ENCODE results near the gene DACH1.

The DACH1 gene

DNA sequence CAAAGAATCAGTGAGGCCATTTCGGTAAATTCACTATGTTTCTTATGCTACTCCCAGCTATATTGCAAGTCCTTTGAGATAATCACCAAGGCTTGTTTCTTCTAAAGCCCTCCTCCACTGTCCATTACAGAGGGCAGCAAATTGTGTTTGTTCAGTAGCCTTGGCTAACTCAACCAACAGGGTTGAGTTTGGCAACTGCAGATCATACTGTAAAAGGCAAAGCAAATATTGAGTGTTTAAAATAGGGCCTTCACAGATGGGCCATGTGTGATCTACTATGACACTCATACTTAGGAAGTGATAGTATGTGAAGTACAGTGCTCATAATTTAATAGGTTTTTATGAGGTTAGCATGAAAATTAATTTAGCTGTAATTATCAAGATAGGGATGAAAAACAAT, 171.3 kb downstream of the DACH1 start:
- DNase-seq, result no peak

GRCh38 chr13:71685072-71685471, 181.9 kb downstream of the DACH1 start:
- DNase-seq, result no peak

- DNase-seq, result no peak
Observed at GRCh38 chr13:71681901-71682613, 184.9 kb downstream of the DACH1 start.

- peak; percentile 5 for DNase-seq
Observed at GRCh38 chr13:71677124-71677523, 189.9 kb downstream of the DACH1 start.

DNA sequence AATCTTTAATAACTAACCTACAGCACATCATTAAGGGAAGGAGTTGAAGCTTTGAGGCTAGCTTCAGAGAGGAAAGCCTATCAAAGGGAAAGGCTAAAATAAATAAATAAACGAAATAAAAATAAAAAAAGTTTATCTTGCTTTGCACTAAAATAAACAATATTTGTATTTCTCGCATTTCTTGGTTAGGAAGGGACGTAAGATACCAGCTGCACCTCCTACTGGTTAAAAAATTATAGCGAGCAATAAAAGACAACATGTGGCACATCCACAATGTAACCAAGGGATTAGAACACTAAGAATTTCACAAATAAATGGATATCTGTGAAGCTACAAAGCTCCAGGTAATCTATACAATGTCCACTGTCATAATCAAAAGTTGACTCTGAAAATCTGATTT, 194.5 kb downstream of the DACH1 start:
- peak; percentile 22 for DNase-seq

- DNase-seq, result no peak
Observed at GRCh38 chr13:71663431-71663830, 203.6 kb downstream of the DACH1 start.

GRCh38 chr13:71661921-71662320, 205.1 kb downstream of the DACH1 start:
- DNase-seq, result no peak

DNA sequence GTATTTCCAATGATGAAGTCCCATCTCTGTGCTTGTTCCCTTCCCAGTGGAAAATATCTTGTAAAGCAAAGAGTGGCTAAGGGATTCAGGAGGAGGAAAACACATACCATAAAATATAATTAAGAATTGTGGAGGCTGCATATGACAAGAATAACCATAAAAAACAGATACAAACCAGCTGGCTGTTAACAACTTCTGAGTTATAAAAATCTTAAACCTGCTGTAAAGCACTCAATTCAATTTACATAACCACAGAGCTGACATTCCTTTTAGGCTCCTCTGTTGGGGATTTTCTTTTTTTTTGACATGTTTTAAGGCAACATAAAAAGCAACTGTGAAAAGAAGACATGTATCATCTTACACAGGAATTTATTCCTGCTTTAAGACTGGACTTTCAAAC, 207.6 kb downstream of the DACH1 start:
- no peak for DNase-seq

DNA sequence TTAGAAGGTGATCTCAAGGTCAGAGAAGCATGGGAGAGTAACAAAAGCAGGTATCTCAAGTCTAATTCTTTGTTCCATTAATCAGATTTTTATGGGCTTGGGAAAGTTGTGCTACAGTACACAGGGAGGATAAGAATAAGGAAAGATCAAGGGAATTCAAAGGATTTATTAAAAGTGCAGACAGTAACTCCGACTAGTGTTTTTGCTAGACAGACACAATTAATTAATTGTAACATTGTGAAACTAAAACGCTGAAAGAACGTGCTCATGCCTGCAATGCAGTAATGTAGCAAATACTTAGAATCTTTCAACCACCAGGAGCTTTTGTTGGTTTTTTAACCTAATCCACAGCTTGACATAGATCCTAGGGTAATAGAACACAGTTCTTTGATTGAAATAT, 221.5 kb downstream of the DACH1 start:
- DNase-seq, result no peak

DNA sequence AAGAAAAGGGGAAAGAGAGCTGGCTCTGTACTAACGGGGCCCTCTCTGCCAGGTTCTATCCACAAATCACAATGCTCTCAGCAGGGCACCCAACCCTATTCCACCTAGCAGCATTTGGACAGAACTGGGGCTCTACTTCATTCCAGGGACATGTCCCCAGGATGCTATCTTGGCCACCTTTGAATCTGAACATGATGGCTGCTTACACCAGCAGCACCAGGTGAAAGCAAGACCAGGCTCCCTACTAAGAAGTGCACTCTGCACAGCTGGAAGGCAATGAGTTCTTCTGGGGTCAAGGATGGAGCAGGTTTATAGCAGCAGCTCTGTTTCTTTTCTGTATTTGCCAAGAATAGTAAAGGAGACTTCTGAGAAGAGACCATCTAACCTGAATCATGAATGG, 222.4 kb downstream of the DACH1 start:
- DNase-seq, result no peak

GRCh38 chr13:71643448-71643860, 223.6 kb downstream of the DACH1 start:
- DNase-seq, result no peak

GRCh38 chr13:71638751-71639150, 228.3 kb downstream of the DACH1 start:
- no peak for DNase-seq

GRCh38 chr13:71634602-71635443, 232.2 kb downstream of the DACH1 start:
- no peak for DNase-seq

- DNase-seq, result no peak
Observed at GRCh38 chr13:71634182-71634581, 232.8 kb downstream of the DACH1 start.

GRCh38 chr13:71632721-71633120, 234.3 kb downstream of the DACH1 start:
- DNase-seq, result no peak

- DNase-seq, result no peak
Observed at GRCh38 chr13:71632206-71632605, 234.8 kb downstream of the DACH1 start.

DNA sequence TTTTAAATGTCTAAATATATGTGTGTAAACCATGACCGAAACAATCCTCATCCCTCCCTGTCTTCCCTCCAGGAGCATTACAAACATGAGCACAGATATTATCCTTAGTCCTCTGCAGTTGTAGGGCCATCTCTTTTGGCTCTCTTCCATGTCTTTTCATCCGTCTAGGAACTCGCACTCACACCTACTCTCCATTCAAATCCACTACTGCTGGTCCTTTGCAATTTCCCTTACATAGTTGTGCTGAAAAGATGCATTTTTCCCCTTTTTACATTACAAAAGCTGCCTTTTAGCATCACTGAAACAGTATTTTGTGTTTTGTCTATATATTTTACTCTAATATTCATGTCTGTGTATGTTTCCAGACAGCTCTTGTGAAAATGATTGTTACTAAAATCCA, 237.8 kb downstream of the DACH1 start:
- DNase-seq, result no peak

GRCh38 chr13:71626421-71627117, 240.4 kb downstream of the DACH1 start:
- no peak for DNase-seq

GRCh38 chr13:71625694-71626093, 241.3 kb downstream of the DACH1 start:
- peak; percentile 10 for DNase-seq

DNA sequence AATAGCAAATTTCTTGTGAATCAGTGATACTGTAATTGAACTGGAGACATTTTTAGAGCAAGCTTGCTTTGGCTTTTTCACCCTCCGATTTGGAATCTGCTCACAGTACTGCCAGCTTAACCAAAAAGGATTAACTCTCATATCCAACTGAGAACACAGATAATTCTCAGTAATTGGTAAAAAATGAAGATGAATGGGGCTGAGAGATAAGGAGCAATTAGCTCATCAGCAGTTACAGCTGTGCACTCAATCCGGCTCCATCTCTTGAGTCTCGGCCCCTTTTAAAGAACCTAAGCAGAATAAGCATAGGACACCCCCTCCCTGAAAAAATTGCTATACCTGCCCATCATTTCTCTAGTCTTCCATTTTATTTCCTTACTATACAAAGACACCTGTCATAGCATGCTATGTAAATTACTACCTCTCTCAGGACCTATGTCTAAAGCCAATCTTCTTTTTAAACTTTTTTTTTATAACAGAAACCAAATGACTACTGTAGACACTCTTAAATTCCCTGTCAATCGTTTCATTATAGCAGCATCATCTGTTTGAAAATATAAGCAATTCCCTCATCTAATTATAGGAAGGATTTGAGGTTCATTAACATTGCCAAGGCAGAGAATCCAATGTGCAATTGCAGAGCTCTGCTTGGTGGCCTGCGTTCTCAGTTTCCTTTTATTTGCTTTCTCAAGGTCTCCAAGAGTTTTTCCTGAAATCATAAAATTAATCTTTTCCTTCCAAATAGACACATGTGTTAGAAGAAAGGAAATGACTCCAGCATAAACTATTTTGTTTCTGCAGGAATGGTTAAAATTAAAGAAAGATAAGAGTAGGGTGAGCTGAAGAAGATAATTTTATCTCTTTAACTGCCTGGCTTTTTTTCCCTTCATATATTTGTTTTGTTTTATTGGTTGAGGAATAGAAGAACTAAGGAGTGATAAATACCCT, 242.1 kb downstream of the DACH1 start:
- peak; percentile 73 for DNase-seq

- no peak for DNase-seq
Observed at GRCh38 chr13:71621174-71622124, 245.6 kb downstream of the DACH1 start.

All from hematopoietic multipotent progenitor cell treated with erythropoietin and hydrocortisone succinate and interleukin-3 and kit ligand, for 4 days (in vitro differentiated cells).